BE2C (cell line): ENCODE measurements around the gene NINL.

Experiments
- DNase-seq: peaks from one replicate; pipeline ENCODE4 v3.0.0-alpha.2; 2020
- H3K27me3 ChIP-seq: fragments of 250-450 bp; sonication (Bioruptor Pico); 2 replicates; pipeline ENCODE4 v1.5.1; 2020; ENCODE audit warnings: mild to moderate bottlenecking
- H3K36me3 ChIP-seq: fragments of 250-450 bp; sonication (Bioruptor Pico); 2 replicates; pipeline ENCODE4 v1.5.1; 2020; ENCODE audit warnings: mild to moderate bottlenecking
- H3K4me1 ChIP-seq: fragments of 250-450 bp; sonication (Bioruptor Pico); 2 replicates; pipeline ENCODE4 v1.5.1; 2020
- H3K4me3 ChIP-seq: 2 replicates; pipeline ENCODE4 v1.5.1; 2011; ENCODE audit warnings: low read depth, low read length
- H3K9me3 ChIP-seq: fragments of 250-450 bp; sonication (Bioruptor Pico); 2 replicates; pipeline ENCODE4 v1.5.1; 2020
- CTCF ChIP-seq: IDR thresholded peaks from 2 replicates; pipeline ENCODE4 v1.5.1; 2012; ENCODE audit warnings: mild to moderate bottlenecking, low read depth, low read length

Gene NINL

DNA sequence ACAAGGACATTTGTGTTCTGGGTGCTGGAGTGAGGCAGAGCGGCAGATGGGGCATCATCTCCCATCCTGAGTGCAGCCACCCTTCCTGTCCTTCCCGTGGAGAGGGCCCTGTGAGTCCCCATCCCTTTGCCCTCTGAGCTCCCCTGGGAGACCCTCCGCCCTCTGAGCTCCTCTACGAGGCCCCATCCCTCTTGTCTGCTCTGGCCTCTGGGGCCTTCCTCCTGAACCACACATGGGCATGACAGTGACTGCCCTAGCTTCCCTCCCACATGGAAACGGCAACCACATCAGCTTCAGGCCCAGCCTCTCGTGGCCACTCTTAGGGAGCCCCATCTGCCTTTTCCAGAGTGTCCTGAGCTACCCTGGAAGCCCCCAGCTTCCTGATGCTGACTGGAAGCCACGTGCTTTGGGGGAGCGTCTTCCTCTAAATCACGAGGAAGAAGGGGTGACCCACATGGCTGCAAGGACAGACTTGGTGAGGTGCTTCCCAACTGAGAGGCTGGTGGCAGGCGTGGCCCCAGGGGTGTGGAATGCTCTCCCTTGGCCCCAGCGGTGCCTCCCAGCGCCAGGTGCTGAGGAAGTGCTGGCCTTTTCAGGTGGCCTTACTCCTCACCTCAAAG lies 125.3 kb downstream of the NINL start:
- Histone ChIP-seq H3K9me3 (no peaks in the 10 kb centered on the region), H3K4me3 (no peak overlapping the region), H3K36me3 (no peaks in the 10 kb centered on the region), H3K4me1 (no peaks in the 10 kb centered on the region), H3K27me3 (no peaks in the 10 kb centered on the region)
- TF ChIP-seq CTCF = no peak
- DNase-seq = no peak

DNA sequence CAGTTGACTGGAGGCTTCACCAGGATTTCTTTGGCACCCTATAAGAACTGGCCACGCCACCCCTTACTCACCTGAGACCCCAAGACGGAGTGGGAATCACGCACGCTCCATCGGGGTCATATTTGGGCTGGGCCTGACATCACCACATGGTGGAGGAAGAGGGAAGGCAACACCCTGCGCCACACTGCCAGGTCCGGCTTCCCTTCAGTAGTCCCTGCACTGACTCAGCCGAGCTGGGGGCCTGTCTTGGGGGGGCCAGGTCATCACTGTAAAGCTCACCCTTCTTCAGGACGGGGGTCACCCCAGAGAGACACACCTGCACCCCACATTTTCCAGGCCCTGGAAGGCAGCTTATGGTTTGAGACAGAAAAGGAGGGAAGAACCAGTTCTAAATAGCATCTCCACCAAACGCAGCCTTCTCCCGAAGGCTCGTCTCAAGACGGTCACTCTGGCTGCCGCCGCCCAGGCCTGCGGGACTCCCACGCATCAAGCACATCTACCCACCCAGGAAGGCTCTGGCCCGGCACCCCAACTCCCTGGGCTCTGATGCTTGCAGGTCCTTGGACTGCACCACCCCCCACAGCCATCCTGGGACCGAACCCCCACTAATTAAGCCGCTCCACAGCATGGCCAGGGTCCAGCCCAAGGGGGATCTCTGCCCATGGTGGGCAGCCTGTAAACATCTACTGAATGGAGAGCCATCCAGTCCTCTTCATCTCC lies 126.1 kb downstream of the NINL start:
- Histone ChIP-seq H3K9me3 (no peaks in the 10 kb centered on the region), H3K4me1 (no peaks in the 10 kb centered on the region), H3K27me3 (no peaks in the 10 kb centered on the region), H3K36me3 (no peaks in the 10 kb centered on the region), H3K4me3 (no peak overlapping the region)
- no peak for TF ChIP-seq CTCF
- no peak for DNase-seq

DNA sequence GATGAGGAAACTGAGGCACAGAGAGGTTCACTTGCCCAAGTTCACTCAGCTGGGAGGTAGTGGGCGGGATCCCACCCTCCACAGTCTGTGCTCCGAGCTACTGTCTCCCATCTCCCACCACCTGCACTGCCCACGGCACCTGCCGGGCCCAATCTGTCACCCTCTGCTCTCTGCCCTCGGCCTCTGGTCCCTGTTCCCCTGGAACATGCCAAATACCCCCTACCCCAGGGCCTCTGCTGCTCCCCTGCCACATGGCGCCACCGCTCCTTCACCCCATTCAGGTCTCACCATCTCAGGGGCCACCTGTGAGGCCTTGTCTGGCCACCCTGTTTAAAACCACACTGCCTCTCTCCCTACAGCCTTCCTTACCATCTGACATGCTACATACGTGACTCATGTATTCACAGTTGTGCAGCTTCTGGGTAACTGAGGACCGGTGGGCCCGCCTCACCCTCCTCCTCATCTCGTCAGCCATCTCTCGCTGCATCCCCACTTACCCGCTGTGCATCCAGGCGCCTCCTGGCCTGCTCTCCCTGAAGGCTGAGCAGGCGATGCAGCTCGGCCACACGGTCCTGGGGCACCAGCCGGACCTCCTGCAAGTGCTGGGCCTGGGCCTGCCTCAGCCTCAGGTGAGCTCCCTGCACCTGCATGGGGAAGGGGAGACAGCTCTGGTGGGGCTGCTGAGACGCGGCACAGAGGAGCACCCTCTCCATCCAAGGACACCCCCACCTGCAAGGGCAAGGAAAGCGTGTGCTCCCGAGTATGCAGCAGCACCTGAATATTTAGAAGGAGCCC lies 127.2 kb downstream of the NINL start:
- Histone ChIP-seq H3K4me1 (peaks cover 4% of the 10 kb centered on the region), H3K4me3 (no peak overlapping the region), H3K27me3 (no peaks in the 10 kb centered on the region), H3K36me3 (no peaks in the 10 kb centered on the region), H3K9me3 (no peaks in the 10 kb centered on the region)
- no peak for DNase-seq
- no peak for TF ChIP-seq CTCF

- Histone ChIP-seq H3K9me3 (no peaks in the 10 kb centered on the region), H3K4me1 (peaks cover 4% of the 10 kb centered on the region), H3K36me3 (no peaks in the 10 kb centered on the region), H3K27me3 (no peaks in the 10 kb centered on the region), H3K4me3 (no peak overlapping the region)
- TF ChIP-seq CTCF = no peak
- DNase-seq = no peak
These were observed 131.0 kb downstream of the NINL start for GRCh38 chr20:25454153-25454900.

- no peak for TF ChIP-seq CTCF
- Histone ChIP-seq H3K4me3 (peak overlapping the region; percentile 23), H3K27me3 (no peaks in the 10 kb centered on the region), H3K9me3 (no peaks in the 10 kb centered on the region), H3K4me1 (peaks cover 4% of the 10 kb centered on the region), H3K36me3 (0 out of 2 replicates have a peak, but pooled peaks cover 1% of the 10 kb centered on the region)
- DNase-seq = peak; percentile 76
These were observed 132.1 kb downstream of the NINL start for GRCh38 chr20:25453035-25453810.
